SK-N-MC (cell line): ENCODE data around the gene GOLT1B.

Experiments used
- EZH2 ChIP-seq: fragments of 200-600 bp; sonication (generic); IDR thresholded peaks from one replicate; pipeline ENCODE4 v1.6.1; 2017; ENCODE audit warnings: antibody characterized with exemption
- FOXP2 ChIP-seq: optimal IDR thresholded peaks from 2 replicates; pipeline ENCODE3; 2011; ENCODE audit warnings: mild to moderate bottlenecking, moderate library complexity; ENCODE audit not compliant: insufficient read depth; ENCODE audit errors: extremely low read length, control extremely low read depth
- POLR2AphosphoS5 ChIP-seq: IDR thresholded peaks from 2 replicates; pipeline ENCODE4 v1.6.1; 2012; ENCODE audit warnings: mild to moderate bottlenecking, low read depth, low read length, borderline replicate concordance

DNA sequence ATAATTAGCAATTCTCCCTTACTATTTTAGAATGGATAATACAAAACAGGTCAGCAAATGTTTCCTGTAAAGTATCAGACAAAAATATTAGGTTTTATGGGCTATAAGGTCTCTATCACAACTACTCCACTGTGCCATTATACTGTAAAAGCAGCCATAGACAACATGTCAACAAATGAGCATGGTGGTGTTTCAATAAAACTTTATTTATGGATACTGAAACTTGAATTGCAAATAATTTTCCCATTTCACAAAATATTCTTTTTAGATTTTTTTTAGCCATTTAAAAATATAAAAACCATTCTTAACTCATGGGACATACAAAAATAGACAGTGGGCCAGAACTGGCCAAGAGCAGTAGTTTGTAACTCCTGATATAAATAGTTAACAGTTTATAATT, 15.6 kb upstream of the GOLT1B start:
- no peak for TF ChIP-seq FOXP2
- TF ChIP-seq EZH2, result no peak
- TF ChIP-seq POLR2AphosphoS5, result no peak
